GM21381 (cell line): ENCODE data around the gene NCOA3.
"Not testable (repeated sequence)": the region's sequence is repeated elsewhere in the genome, so short reads cannot be mapped to it uniquely, and the experiment has no call there.

Source experiments
- ATAC-seq: cut with Tn5 transposase; IDR thresholded peaks from one replicate; pipeline ENCODE4 v1.9.1; 2021; ENCODE audit warnings: mild to moderate bottlenecking, moderate library complexity; ENCODE audit not compliant: unreplicated experiment

The NCOA3 gene

DNA sequence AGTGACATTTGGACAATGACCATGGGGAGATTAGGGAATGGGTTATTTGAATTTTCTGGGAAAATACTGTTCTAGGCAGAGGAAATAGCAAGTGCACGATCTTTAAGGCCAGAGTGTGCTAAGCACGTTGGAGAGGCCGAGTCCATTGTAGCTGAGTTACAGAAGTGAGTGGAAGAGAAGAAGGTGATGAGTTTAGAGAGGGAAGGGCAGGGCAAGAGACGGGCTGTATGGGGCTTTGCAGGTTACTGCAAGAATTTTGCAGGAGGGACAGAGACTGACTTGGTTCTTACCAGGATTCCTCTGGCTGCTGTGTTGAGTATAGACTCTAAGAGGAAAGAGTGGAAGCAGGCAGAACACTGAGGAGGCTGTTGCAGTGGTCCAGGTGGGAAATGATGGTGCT, 1.1 kb upstream of the NCOA3 start:
- no peak for ATAC-seq

DNA sequence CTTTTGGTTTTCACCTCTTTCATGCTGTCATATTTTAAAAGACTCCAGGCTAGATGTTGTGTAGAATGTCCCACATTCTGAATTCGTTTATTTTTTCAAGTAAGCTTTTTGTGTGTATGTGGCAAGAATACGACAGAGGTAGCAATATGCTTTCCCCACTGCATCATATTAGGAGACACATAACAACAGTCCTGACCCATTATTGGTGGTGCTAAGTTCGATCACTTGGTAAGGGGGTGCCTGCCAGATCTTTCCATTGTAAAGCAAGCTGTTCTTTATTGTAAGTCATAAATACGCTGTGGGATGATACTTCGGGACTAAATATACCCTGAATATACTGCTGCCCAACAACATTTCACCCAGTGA, 588 bp upstream of the NCOA3 start:
- no peak for ATAC-seq

DNA sequence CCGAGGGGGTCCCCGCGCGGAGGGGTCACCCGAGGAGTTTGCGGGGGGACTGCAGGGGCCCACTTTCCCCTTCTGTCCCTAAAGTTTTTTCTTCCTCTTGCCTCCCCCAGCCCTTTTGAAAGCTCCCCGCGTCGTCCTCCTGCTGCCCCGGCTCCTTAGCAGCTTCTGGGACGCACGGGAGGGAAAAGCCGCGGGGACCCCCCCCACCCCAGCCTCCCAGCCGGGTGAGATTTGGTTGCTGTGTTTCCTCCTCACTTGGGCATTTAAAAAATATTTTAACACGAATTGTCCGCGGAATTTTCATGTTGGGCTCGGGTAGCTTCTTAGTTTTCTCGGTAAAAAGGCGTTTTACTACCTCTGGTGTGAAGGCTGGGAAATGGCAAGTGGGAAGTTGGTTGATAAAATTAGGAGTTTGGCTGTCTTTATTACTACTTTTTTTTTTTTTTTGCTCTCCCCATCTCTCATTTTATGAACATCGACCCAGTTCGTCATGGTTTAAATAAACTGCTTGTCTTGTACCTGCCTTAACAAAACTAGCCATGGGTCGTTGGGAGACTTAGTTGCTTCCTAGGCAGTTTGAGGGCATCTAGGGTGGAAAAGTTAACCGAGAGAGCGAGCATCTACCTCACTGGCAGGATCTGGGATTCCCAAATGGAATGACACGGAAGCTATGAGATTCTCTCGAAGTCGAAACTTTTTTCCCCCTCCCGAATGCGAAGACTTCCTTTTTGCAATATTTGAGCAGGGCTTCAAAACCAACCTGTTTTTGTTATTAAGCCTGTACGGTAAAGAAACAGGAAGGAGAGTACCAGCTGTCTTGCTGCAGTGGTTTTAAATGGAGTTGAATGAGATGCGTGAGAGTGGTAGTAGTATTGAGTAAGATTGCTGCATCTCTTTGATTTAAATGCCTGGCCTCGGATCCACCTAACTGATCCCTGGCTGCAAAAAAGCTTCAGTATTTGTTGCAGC, 868 bp downstream of the NCOA3 start:
- no peak for ATAC-seq

- ATAC-seq, result no peak
Observed at GRCh38 chr20:47503685-47504084, 2.0 kb downstream of the NCOA3 start.

GRCh38 chr20:47506335-47506734, 4.6 kb downstream of the NCOA3 start:
- ATAC-seq, result no peak

GRCh38 chr20:47506850-47507249, 5.2 kb downstream of the NCOA3 start:
- no peak for ATAC-seq

- ATAC-seq, result not testable (repeated sequence)
Observed at GRCh38 chr20:47507275-47507981, 5.7 kb downstream of the NCOA3 start.

DNA sequence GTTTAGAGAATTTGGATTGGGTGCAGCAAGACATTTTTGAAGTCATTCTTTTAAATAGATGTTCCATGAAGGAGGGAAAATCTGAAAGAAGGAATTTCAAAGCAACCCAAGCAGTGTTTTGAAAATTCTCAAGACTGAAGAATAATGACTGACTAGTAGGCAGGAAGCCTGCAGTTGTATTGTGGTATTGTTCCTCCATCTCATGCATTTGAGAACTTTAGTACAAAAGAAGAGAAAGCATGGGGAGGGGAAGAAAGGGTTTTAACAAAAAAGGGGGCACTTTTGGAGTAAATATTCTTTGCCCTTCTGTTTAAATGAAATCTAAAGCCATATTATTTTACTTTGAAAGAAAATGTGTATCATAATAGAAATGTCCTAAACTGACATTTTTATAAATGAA, 6.6 kb downstream of the NCOA3 start:
- no peak for ATAC-seq

GRCh38 chr20:47509104-47509661, 7.5 kb downstream of the NCOA3 start:
- ATAC-seq, result no peak

- no peak for ATAC-seq
Observed at GRCh38 chr20:47509685-47510084, 8.0 kb downstream of the NCOA3 start.

GRCh38 chr20:47515843-47516242, 14.2 kb downstream of the NCOA3 start:
- no peak for ATAC-seq

GRCh38 chr20:47521059-47521808, 19.5 kb downstream of the NCOA3 start:
- no peak for ATAC-seq

DNA sequence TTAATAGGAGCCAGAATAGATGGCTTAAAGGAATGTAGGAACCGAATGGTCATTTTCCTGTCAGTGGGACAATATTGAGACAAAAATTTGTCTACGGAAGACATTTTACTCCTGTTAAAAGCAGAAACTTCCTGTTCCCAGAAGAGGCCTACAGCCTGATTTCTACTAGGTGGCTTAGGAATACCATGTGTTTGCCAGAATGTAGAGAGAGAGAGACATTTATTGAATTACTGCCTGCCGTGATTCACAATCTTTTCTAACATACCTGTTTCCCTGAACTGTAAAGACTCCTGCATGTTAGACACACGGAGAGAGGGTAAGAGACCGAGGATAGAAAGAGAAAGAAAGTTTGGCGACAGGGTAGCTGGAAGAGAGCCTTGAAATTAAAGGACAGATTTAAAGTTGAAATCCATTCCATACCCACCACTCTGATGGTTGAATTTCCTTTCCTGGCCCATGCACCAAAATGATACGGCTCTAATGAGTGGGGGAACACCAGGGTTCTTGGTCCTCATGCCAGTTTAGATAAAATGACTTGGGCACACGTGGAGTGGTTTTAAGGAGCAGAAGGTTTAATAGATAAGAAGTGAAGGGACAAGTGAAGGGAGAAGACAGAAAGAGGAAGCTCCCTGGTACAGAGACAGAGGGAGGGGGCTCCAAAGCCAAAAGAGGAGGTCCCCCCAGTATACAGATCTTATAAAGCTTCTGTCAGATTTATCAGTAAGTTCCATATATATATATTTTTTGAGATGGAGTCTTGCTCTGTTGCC, 22.5 kb downstream of the NCOA3 start:
- ATAC-seq, result no peak

GRCh38 chr20:47527004-47527800, 25.5 kb downstream of the NCOA3 start:
- no peak for ATAC-seq

GRCh38 chr20:47529840-47530239, 28.2 kb downstream of the NCOA3 start:
- no peak for ATAC-seq

DNA sequence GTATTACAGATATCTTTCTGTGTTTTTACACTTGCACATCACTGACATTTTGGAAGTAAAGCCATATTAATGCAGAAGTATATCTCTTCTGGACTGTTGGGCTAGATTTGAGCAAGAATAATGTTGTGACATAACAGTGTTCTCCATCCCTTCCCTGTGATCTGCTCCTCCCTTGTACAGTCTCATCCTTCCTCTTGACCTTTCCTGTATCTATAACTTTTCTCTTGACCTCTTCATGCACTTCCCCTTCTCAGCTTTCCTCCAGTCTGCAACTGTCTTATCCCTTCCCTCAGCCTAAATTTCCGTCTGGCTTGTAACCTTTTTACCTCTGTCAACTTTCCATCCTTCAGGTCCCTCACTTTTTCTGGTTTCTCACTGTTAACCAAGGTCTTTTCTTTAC, 29.8 kb downstream of the NCOA3 start:
- ATAC-seq, result no peak

DNA sequence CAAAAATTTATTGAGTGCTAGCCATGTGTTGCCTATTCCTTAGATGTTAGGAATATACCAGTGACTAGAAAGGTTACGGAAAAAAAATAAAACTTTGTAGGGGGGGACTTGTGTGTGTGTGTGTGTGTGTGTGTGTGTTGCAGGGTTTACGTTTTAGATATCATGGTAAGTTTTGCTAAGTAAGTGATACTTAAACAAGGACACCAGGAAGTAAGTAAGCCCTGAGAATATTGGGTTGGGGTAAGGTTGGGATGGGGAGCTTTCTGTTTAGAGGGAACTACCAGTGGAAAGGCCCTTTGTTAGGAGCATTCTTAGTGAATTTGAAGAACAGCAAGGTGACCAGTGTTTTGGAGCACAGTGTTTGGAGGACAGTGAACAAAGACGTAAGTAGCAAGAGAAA, 30.3 kb downstream of the NCOA3 start:
- no peak for ATAC-seq

- ATAC-seq, result no peak
Observed at GRCh38 chr20:47533518-47534062, 31.9 kb downstream of the NCOA3 start.

GRCh38 chr20:47534405-47534804, 32.7 kb downstream of the NCOA3 start:
- no peak for ATAC-seq
